ENCODE measurements around the gene MBTD1. TPM values are rescaled to one million over a fixed set of nuclear protein-coding genes. Genes with fewer than 3 reads are reported as not detected.
A peak's percentile ranks its signal among the peaks of the same experiment; 100 is the strongest.

Gene MBTD1
- total and polyA plus RNA-seq, 2 of the 8 experiments (the other 6 are each of a cell fraction or from before 2014, with no cell fraction given): 20.3 to 51.4 TPM

GRCh38 chr17:51261024-51261963, 1.4 kb upstream of the MBTD1 start:
- Histone ChIP-seq H3K56ac (replicated peaks; ENCODE audit: insufficient read length, low read depth, low read length) (no peak overlapping the region), H3K36me3 (ENCODE audit: control insufficient read depth in 2 of 4, insufficient read depth in 4 of 4, low read length in 3 of 4) (peaks cover 7 to 45% (median 13%) of the 10 kb centered on the region in 4 experiments; a peak in 7 of 8 replicates), H3K23ac (ENCODE audit: insufficient read length) (no peak overlapping the region), H3K4me3 (ENCODE audit: extremely low read depth in 1 of 4, insufficient read depth in 2 of 4, low read depth in 3 of 4, low read length in 4 of 4) (peak overlapping the region; percentile 83 to 96 (median 92)), H4K8ac (ENCODE audit: extremely low read depth, insufficient read depth, low read length) (no peak overlapping the region), H4K20me1 (replicated peaks in 1 of 2; ENCODE audit: control insufficient read depth in 1 of 2, insufficient read depth in 2 of 2, low read length in 2 of 2) (peaks cover 15 to 23% of the 10 kb centered on the region in 2 experiments), H2AK5ac (ENCODE audit: low read depth, low read length) (no peak overlapping the region), H3K27ac (ENCODE audit: low read depth, low read length) (peak overlapping the region; percentile 93; the same call in 1 of the 2 replicates), H3K4me1 (replicated peaks in 1 of 4; ENCODE audit: control insufficient read depth in 3 of 4, insufficient read depth in 4 of 4, low read length in 3 of 4) (peaks cover 1 to 6% (median 3%) of the 10 kb centered on the region in 4 experiments; a peak in 3 of 7 replicates), H2AFZ (ENCODE audit: low read length) (no peak overlapping the region), H3K79me2 (ENCODE audit: control insufficient read depth in 1 of 2, insufficient read depth in 2 of 2, low read length in 2 of 2) (peaks cover 50 to 83% of the 10 kb centered on the region in 2 experiments), H3K9ac (replicated peaks in 1 of 4; ENCODE audit: extremely low read depth in 1 of 4, low read depth in 3 of 4, low read length in 3 of 4) (peak overlapping the region; percentile 86 to 98 (median 94)), H3K27me3 (replicated peaks in 1 of 4; ENCODE audit: control insufficient read depth in 3 of 4, extremely low read depth in 1 of 4, insufficient read depth in 3 of 4, low read length in 3 of 4) (no peaks in the 10 kb centered on the region), H3K23me2 (ENCODE audit: low read depth, low read length) (peaks cover 13% of the 10 kb centered on the region), H2BK15ac (ENCODE audit: low read length) (no peak overlapping the region), H2BK120ac (replicated peaks; ENCODE audit: low read depth, low read length) (no peak overlapping the region), H4K91ac (replicated peaks; ENCODE audit: insufficient read length, low read length) (no peak overlapping the region), H3K9me3 (ENCODE audit: insufficient read depth in 2 of 2, low read depth in 1 of 2, low read length in 1 of 2) (no peaks in the 10 kb centered on the region), H2BK5ac (ENCODE audit: low read depth, low read length) (no peak overlapping the region; the same call in none of the 2 replicates), H3K4ac (replicated peaks; ENCODE audit: insufficient read length, low read depth, low read length) (no peak overlapping the region), H3K14ac (ENCODE audit: insufficient read length) (peak overlapping the region; percentile 92), H3K79me1 (ENCODE audit: low read depth, low read length) (peaks cover 11% of the 10 kb centered on the region; the same call in 1 of the 2 replicates), H2BK20ac (ENCODE audit: low read length) (no peak overlapping the region), H4K5ac (ENCODE audit: insufficient read length, low read depth, low read length) (no peak overlapping the region), H2BK12ac (ENCODE audit: low read depth, low read length) (no peak overlapping the region), H3K4me2 (ENCODE audit: insufficient read depth in 1 of 2, low read depth in 2 of 2, low read length in 2 of 2) (peak overlapping the region; percentile 80 to 92), H3K18ac (ENCODE audit: extremely low read depth, low read length) (no peak overlapping the region)
- no peak for FAIRE-seq
- 27% methylated on average over 27 of the region's 42 CpGs; no CpG with 5 or more reads in 1 of the 2 experiments for WGBS, 2 experiments (ENCODE audit: extremely low coverage in 1 of 2, insufficient coverage in 1 of 2, insufficient read length in 1 of 2, insufficient replicate concordance in 2 of 2, low coverage in 1 of 2, low lambda C conversion rate in 2 of 2, missing lambda C conversion rate in 1 of 2)
- peak; percentile 47 to 90 for DNase-seq (ENCODE audit: low read depth in 1 of 2, low spot score in 2 of 2)
- ChIA-PET POLR2A (ENCODE audit: partially characterized antibody) (interaction anchor here (0.6 to 6.2 kb wide), 11 partner anchors 10 to 202 kb away, joined by 3 to 43 read pairs (median 3); partner anchors contain the start of gene NME2), CTCF (ENCODE audit: partially characterized antibody) (interaction anchor here (0.6 kb wide), 1 partner anchor 101 kb away, joined by 3 read pairs; no protein-coding TSS in a partner anchor)
- TF ChIP-seq CHD1 (IDR thresholded peaks at IDR 0.05; ENCODE audit: low read depth, low read length): no peak
- no peak for TF ChIP-seq YY1 (IDR thresholded peaks at IDR 0.05; ENCODE audit: low read depth, low read length)
- peak; percentile 39 for TF ChIP-seq TBP (IDR thresholded peaks at IDR 0.05; ENCODE audit: low read depth, low read length)
- TF ChIP-seq TCF12 (IDR thresholded peaks at IDR 0.05; ENCODE audit: low read depth, low read length): no peak
- TF ChIP-seq EGR1 (IDR thresholded peaks at IDR 0.05; ENCODE audit: borderline replicate concordance, low read depth, low read length): 0 out of 2 replicates have a peak, but pooled peaks have one; percentile 15
- TF ChIP-seq KDM1A (IDR thresholded peaks at IDR 0.05; ENCODE audit: borderline replicate concordance, low read length): 0 out of 2 replicates have a peak, but pooled peaks have one; percentile 8
- 0 out of 2 replicates have a peak, but pooled peaks have one; percentile 13 for TF ChIP-seq RBBP5 (IDR thresholded peaks at IDR 0.05; ENCODE audit: borderline replicate concordance, low read depth, low read length)
- TF ChIP-seq TAF1 (IDR thresholded peaks at IDR 0.05; ENCODE audit: low read depth, low read length): peak; percentile 47
- no peak for TF ChIP-seq BRCA1 (IDR thresholded peaks at IDR 0.05; ENCODE audit: low read depth, low read length)
- TF ChIP-seq POLR2AphosphoS5 (IDR thresholded peaks at IDR 0.05; ENCODE audit: low read depth, low read length): 0 out of 2 replicates have a peak, but pooled peaks have one; percentile 12
- peak in 1 of 2 experiments; percentile 63; a peak in 1 of 4 replicates for TF ChIP-seq HDAC2 (IDR thresholded peaks at IDR 0.05; ENCODE audit: borderline replicate concordance in 1 of 2, low read depth in 2 of 2, low read length in 2 of 2)
